HepG2 (cell line): ENCODE measurements around the gene SYNGAP1. TPM values are rescaled to one million over a fixed set of nuclear protein-coding genes. Genes with fewer than 3 reads are reported as not detected.

Source experiments
- PLRG1 ChIP-seq: fragments of 450-650 bp; conservative IDR thresholded peaks from 2 replicates; pipeline ENCODE4 v1.6.1; 2016
- PTBP1 ChIP-seq: fragments of 200-400 bp; formaldehyde crosslinking; IDR thresholded peaks from 2 replicates; pipeline ENCODE4 v1.6.1; 2018; ENCODE audit warnings: low read length, low read depth; ENCODE audit not compliant: poor library complexity, severe bottlenecking
- ZFP41 ChIP-seq: sonication (generic); formaldehyde crosslinking; IDR thresholded peaks from 2 replicates; pipeline ENCODE4 v1.4.0; 2020; ENCODE audit warnings: mild to moderate bottlenecking, missing genetic modification reagents, borderline replicate concordance
- ZNF230 ChIP-seq: sonication (generic); formaldehyde crosslinking; IDR thresholded peaks from 2 replicates; pipeline ENCODE4 v1.4.0; 2020; ENCODE audit warnings: mild to moderate bottlenecking, missing genetic modification reagents
- ZNF235 ChIP-seq: sonication (generic); formaldehyde crosslinking; IDR thresholded peaks from 2 replicates; pipeline ENCODE4 v1.8.1; 2023; ENCODE audit warnings: mild to moderate bottlenecking, missing genetic modification reagents, borderline replicate concordance
- ZNF317 ChIP-seq: sonication (generic); formaldehyde crosslinking; IDR thresholded peaks from 2 replicates; pipeline ENCODE4 v1.5.0; 2020; ENCODE audit warnings: mild to moderate bottlenecking, missing genetic modification reagents
- ZNF672 ChIP-seq: sonication (generic); formaldehyde crosslinking; IDR thresholded peaks from 2 replicates; pipeline ENCODE4 v1.8.1; 2022; ENCODE audit warnings: missing genetic modification reagents
- ZNF777 ChIP-seq: sonication (generic); formaldehyde crosslinking; IDR thresholded peaks from 2 replicates; pipeline ENCODE4 v1.4.0; 2020; ENCODE audit warnings: missing genetic modification reagents
- ZNF780A ChIP-seq: sonication (generic); formaldehyde crosslinking; IDR thresholded peaks from 2 replicates; pipeline ENCODE4 v1.8.0; 2022; ENCODE audit warnings: mild to moderate bottlenecking, missing genetic modification reagents, moderate library complexity
- ZNF883 ChIP-seq: sonication (generic); formaldehyde crosslinking; IDR thresholded peaks from 2 replicates; pipeline ENCODE4 v1.5.1; 2020; ENCODE audit warnings: mild to moderate bottlenecking, missing genetic modification reagents; ENCODE audit errors: not compliant biosample characterization
- ZSCAN12 ChIP-seq: sonication (generic); formaldehyde crosslinking; IDR thresholded peaks from 2 replicates; pipeline ENCODE4 v1.9.0; 2021; ENCODE audit warnings: mild to moderate bottlenecking, missing genetic modification reagents
- polyA plus RNA-seq, 8 experiments: library from polyadenylated mRNA; depleted of rRNA in 3 of 8; stranded (reverse) in 7 of 8; unstranded in 1 of 8; fragments of >200 nt; fragmentation: Illumina TruSeq in 4 of 8; extraction: Trizol in 4 of 8; gene quantifications; 2 replicates each; pipeline versions ENCODE4 v1.2.1 to v1.2.3, GENCODE V29; 2011 to 2016; ENCODE audit warnings: low read depth in 4 of 8, missing spikeins in 1 of 8, mixed read lengths in 1 of 8; ENCODE audit not compliant: insufficient read depth in 1 of 8
- total RNA-seq, 5 experiments: library from RNA; depleted of rRNA; stranded (reverse); fragments of >200 nt; fragmentation: Illumina TruSeq; extraction: Trizol; gene quantifications; 2 replicates each; pipeline ENCODE4 v1.2.3, GENCODE V29; 2016; ENCODE audit warnings: low read depth in 1 of 5
- TF ChIP-seq, protein P1 (sequence below): sonication (generic); formaldehyde crosslinking; IDR thresholded peaks from 2 replicates; pipeline ENCODE4 v1.8.0; 2022; ENCODE audit warnings: mild to moderate bottlenecking, missing genetic modification reagents; ENCODE audit not compliant: insufficient replicate concordance
- TF ChIP-seq, protein P2 (sequence below): sonication (generic); formaldehyde crosslinking; IDR thresholded peaks from 2 replicates; pipeline ENCODE4 v1.8.1; 2023; ENCODE audit warnings: mild to moderate bottlenecking, missing genetic modification reagents, borderline replicate concordance
- TF ChIP-seq, protein P3 (sequence below): sonication (generic); formaldehyde crosslinking; conservative IDR thresholded peaks from 2 replicates; pipeline ENCODE4 v1.8.1; 2023; ENCODE audit warnings: missing genetic modification reagents
- TF ChIP-seq, protein P4 (sequence below): sonication (generic); formaldehyde crosslinking; IDR thresholded peaks from 2 replicates; pipeline ENCODE4 v1.5.0; 2020; ENCODE audit warnings: mild to moderate bottlenecking, missing genetic modification reagents, moderate library complexity
- TF ChIP-seq, protein P5 (sequence below): sonication (generic); formaldehyde crosslinking; conservative IDR thresholded peaks from 2 replicates; pipeline ENCODE4 v1.4.0; 2020; ENCODE audit warnings: missing genetic modification reagents
- TF ChIP-seq, protein P6 (sequence below): IDR thresholded peaks from 2 replicates; pipeline ENCODE4 v1.6.1; 2016; ENCODE audit warnings: low read depth, borderline replicate concordance

The SYNGAP1 gene
- total and polyA plus RNA-seq, 2 of the 13 experiments (the other 11 are each of a cell fraction or from before 2014, with no cell fraction given), result 0.75 to 1.1 TPM

DNA sequence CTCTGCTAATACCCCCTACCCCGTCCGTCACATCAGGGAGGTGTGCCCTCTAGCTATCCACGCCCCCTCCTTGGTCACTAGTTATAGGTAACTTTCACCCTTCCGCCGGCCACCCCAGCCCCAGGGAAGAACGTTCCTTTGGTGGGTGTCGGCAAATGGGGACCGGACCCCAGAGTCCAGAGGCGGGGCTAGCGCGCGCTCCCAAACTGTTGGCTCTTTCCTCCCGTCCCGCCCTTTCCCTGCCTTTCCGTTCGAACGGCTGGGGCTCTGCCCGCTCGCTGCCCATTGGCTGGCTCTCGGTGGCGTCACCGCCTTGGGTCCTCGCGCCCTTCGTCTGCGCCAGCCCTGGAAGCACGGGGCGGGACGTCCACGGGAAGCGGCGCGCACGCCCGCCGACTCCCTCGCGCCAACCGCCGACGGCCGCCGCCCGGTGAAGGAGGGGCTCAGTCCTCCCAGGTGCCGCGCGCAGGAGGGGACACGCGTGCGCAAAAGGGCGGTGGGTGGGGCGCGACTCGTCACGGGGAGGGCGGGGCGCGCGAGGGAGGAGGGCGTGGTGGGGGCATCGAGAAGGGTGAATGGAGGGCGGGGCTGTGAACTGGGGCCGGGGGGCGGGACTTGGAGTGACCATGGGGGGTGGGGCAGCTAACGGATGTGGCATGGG, 9.7 kb upstream of the SYNGAP1 start (continued):
- TF ChIP-seq PTBP1, result no peak
- TF ChIP-seq, protein P1, sequence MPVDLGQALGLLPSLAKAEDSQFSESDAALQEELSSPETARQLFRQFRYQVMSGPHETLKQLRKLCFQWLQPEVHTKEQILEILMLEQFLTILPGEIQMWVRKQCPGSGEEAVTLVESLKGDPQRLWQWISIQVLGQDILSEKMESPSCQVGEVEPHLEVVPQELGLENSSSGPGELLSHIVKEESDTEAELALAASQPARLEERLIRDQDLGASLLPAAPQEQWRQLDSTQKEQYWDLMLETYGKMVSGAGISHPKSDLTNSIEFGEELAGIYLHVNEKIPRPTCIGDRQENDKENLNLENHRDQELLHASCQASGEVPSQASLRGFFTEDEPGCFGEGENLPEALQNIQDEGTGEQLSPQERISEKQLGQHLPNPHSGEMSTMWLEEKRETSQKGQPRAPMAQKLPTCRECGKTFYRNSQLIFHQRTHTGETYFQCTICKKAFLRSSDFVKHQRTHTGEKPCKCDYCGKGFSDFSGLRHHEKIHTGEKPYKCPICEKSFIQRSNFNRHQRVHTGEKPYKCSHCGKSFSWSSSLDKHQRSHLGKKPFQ (CRISPR knock-in tag), result peak; percentile 59
- peak; percentile 94; the same call in 1 of the 2 replicates for TF ChIP-seq ZNF672
- TF ChIP-seq ZSCAN12 (CRISPR knock-in tag), result peak; percentile 86; the same call in 1 of the 2 replicates
- peak; percentile 95; the same call in 1 of the 2 replicates for TF ChIP-seq ZNF235 (CRISPR knock-in tag)
- TF ChIP-seq, protein P2, sequence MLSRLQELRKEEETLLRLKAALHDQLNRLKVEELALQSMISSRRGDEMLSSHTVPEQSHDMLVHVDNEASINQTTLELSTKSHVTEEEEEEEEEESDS (CRISPR knock-in tag), result peak; percentile 85
- TF ChIP-seq, protein P3, sequence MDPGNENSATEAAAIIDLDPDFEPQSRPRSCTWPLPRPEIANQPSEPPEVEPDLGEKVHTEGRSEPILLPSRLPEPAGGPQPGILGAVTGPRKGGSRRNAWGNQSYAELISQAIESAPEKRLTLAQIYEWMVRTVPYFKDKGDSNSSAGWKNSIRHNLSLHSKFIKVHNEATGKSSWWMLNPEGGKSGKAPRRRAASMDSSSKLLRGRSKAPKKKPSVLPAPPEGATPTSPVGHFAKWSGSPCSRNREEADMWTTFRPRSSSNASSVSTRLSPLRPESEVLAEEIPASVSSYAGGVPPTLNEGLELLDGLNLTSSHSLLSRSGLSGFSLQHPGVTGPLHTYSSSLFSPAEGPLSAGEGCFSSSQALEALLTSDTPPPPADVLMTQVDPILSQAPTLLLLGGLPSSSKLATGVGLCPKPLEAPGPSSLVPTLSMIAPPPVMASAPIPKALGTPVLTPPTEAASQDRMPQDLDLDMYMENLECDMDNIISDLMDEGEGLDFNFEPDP, result no peak
- TF ChIP-seq, protein P4, sequence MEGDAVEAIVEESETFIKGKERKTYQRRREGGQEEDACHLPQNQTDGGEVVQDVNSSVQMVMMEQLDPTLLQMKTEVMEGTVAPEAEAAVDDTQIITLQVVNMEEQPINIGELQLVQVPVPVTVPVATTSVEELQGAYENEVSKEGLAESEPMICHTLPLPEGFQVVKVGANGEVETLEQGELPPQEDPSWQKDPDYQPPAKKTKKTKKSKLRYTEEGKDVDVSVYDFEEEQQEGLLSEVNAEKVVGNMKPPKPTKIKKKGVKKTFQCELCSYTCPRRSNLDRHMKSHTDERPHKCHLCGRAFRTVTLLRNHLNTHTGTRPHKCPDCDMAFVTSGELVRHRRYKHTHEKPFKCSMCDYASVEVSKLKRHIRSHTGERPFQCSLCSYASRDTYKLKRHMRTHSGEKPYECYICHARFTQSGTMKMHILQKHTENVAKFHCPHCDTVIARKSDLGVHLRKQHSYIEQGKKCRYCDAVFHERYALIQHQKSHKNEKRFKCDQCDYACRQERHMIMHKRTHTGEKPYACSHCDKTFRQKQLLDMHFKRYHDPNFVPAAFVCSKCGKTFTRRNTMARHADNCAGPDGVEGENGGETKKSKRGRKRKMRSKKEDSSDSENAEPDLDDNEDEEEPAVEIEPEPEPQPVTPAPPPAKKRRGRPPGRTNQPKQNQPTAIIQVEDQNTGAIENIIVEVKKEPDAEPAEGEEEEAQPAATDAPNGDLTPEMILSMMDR, result peak; percentile 33
- peak; percentile 58; the same call in 1 of the 2 replicates for TF ChIP-seq ZNF230 (CRISPR knock-in tag)
- TF ChIP-seq ZNF777 (CRISPR knock-in tag), result peak; percentile 86
- TF ChIP-seq ZNF883 (CRISPR knock-in tag), result peak; percentile 98
- TF ChIP-seq ZNF317 (CRISPR knock-in tag), result peak; percentile 84
- peak; percentile 79; the same call in 1 of the 2 replicates for TF ChIP-seq ZFP41 (CRISPR knock-in tag)
- TF ChIP-seq, protein P5, sequence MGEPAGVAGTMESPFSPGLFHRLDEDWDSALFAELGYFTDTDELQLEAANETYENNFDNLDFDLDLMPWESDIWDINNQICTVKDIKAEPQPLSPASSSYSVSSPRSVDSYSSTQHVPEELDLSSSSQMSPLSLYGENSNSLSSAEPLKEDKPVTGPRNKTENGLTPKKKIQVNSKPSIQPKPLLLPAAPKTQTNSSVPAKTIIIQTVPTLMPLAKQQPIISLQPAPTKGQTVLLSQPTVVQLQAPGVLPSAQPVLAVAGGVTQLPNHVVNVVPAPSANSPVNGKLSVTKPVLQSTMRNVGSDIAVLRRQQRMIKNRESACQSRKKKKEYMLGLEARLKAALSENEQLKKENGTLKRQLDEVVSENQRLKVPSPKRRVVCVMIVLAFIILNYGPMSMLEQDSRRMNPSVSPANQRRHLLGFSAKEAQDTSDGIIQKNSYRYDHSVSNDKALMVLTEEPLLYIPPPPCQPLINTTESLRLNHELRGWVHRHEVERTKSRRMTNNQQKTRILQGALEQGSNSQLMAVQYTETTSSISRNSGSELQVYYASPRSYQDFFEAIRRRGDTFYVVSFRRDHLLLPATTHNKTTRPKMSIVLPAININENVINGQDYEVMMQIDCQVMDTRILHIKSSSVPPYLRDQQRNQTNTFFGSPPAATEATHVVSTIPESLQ, result no peak
- peak; percentile 98 for TF ChIP-seq ZNF780A
- TF ChIP-seq, protein P6, sequence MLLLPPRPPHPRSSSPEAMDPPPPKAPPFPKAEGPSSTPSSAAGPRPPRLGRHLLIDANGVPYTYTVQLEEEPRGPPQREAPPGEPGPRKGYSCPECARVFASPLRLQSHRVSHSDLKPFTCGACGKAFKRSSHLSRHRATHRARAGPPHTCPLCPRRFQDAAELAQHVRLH, result peak; percentile 96; the same call in 1 of the 2 replicates
- TF ChIP-seq PLRG1, result no peak
